Loucy (cell line): ENCODE results near the gene TK1.

Experiments used
- H2AFZ ChIP-seq: fragments of 200-600 bp; sonication (generic); 2 replicates; pipeline ENCODE4 v1.6.0; 2016; ENCODE audit warnings: antibody characterized with exemption, mild to moderate bottlenecking, low read length, moderate library complexity
- H3F3A ChIP-seq: fragments of 200-600 bp; 2 replicates; pipeline ENCODE4 v1.6.0; 2016; ENCODE audit warnings: antibody characterized with exemption, low read depth, mild to moderate bottlenecking
- H3K27me3 ChIP-seq: fragments of 200-600 bp; sonication (generic); 2 replicates; pipeline ENCODE4 v1.6.1; 2014; ENCODE audit warnings: low read length, mild to moderate bottlenecking; ENCODE audit not compliant: insufficient read depth, poor library complexity, severe bottlenecking
- H3K36me3 ChIP-seq: fragments of 200-600 bp; sonication (generic); 2 replicates; pipeline ENCODE4 v1.6.1; 2016; ENCODE audit warnings: low read length; ENCODE audit not compliant: insufficient read depth
- H3K4me1 ChIP-seq: fragments of 200-600 bp; sonication (generic); 2 replicates; pipeline ENCODE4 v1.5.1; 2014; ENCODE audit warnings: low read length, mild to moderate bottlenecking; ENCODE audit not compliant: insufficient read depth, poor library complexity, severe bottlenecking
- H3K4me2 ChIP-seq: fragments of 200-600 bp; sonication (generic); 2 replicates; pipeline ENCODE4 v1.6.0; 2014; ENCODE audit warnings: antibody characterized with exemption, low read length, low read depth, mild to moderate bottlenecking; ENCODE audit not compliant: poor library complexity, severe bottlenecking
- H3K4me3 ChIP-seq: fragments of 200-600 bp; sonication (generic); 2 replicates; pipeline ENCODE4 v1.5.1; 2014; ENCODE audit warnings: low read length, mild to moderate bottlenecking, mixed read lengths; ENCODE audit not compliant: poor library complexity, severe bottlenecking
- H3K79me2 ChIP-seq: fragments of 200-600 bp; sonication (generic); 2 replicates; pipeline ENCODE4 v1.6.1; 2014; ENCODE audit warnings: low read length; ENCODE audit not compliant: insufficient read depth
- H3K9ac ChIP-seq: fragments of 200-600 bp; sonication (generic); 2 replicates; pipeline ENCODE4 v1.6.0; 2014; ENCODE audit warnings: mild to moderate bottlenecking, low read depth, low read length, moderate library complexity; ENCODE audit not compliant: poor library complexity, severe bottlenecking
- H3K9me2 ChIP-seq: fragments of 200-600 bp; sonication (generic); replicated peaks from 2 replicates; pipeline ENCODE4 v1.6.1; 2016; ENCODE audit warnings: low read depth, low read length, mixed read lengths
- H3K9me3 ChIP-seq: fragments of 200-600 bp; sonication (generic); 2 replicates; pipeline ENCODE4 v1.6.1; 2014; ENCODE audit warnings: mild to moderate bottlenecking, antibody characterized with exemption, low read length, low read depth; ENCODE audit not compliant: insufficient read depth
- H4K20me1 ChIP-seq: fragments of 200-600 bp; sonication (generic); 2 replicates; pipeline ENCODE4 v1.6.0; 2014; ENCODE audit warnings: antibody characterized with exemption, low read length, mild to moderate bottlenecking; ENCODE audit not compliant: insufficient read depth, poor library complexity, severe bottlenecking
- EZH2phosphoT487 ChIP-seq: fragments of 200-600 bp; IDR thresholded peaks from 2 replicates; pipeline ENCODE4 v1.6.1; 2018; ENCODE audit warnings: antibody characterized with exemption, mild to moderate bottlenecking, moderate library complexity, borderline replicate concordance
- TF ChIP-seq, protein P1 (sequence below): fragments of 200-600 bp; sonication (generic); conservative IDR thresholded peaks from 2 replicates; pipeline ENCODE4 v1.5.1; 2014; ENCODE audit warnings: mild to moderate bottlenecking, antibody characterized with exemption, low read length

TK1 gene

DNA sequence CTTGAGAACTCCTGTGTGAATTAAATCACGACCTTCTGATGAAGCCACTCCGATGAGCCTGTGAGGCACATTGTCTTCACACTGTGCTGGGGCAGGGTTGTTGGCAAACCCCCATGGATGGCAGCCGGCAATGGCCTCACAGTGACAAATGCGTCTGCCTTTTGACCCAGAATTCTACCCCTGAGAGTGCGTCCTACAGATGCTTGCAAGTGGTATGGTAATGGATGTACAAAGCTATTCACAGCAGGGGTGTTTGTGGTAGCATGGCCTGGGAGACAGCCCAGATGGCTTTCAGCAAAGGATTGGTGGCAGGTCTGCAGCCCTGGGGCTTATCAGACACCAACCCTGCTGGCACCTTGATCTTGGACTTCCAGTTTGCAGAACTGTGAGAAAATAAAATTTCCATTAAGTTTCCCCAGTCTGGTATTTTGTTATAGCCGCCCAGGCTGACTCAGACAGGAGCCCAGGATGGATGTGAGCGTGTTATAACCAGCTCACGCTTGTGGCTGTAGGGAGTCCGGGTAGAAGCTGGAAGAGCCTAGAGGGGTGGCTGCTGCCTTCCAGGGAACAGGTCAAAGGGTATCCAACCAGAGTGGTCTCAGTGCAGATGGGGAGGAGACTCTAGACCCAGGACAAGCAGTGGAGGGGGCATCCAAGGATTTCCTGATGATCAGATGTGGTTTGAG lies 10.4 kb upstream of the TK1 start:
- H3K79me2 ChIP-seq, result 0 out of 2 replicates have a peak, but pooled peaks cover 4% of the 10 kb centered on the region
- TF ChIP-seq, protein P1, sequence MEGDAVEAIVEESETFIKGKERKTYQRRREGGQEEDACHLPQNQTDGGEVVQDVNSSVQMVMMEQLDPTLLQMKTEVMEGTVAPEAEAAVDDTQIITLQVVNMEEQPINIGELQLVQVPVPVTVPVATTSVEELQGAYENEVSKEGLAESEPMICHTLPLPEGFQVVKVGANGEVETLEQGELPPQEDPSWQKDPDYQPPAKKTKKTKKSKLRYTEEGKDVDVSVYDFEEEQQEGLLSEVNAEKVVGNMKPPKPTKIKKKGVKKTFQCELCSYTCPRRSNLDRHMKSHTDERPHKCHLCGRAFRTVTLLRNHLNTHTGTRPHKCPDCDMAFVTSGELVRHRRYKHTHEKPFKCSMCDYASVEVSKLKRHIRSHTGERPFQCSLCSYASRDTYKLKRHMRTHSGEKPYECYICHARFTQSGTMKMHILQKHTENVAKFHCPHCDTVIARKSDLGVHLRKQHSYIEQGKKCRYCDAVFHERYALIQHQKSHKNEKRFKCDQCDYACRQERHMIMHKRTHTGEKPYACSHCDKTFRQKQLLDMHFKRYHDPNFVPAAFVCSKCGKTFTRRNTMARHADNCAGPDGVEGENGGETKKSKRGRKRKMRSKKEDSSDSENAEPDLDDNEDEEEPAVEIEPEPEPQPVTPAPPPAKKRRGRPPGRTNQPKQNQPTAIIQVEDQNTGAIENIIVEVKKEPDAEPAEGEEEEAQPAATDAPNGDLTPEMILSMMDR, result no peak
- TF ChIP-seq EZH2phosphoT487, result no peak
- no peaks in the 10 kb centered on the region for H4K20me1 ChIP-seq
- H3K9me3 ChIP-seq, result no peaks in the 10 kb centered on the region
- H3F3A ChIP-seq, result no peaks in the 10 kb centered on the region
- no peak overlapping the region for H3K9ac ChIP-seq
- H3K4me3 ChIP-seq, result no peak overlapping the region
- H2AFZ ChIP-seq, result no peak overlapping the region
- H3K27me3 ChIP-seq, result no peaks in the 10 kb centered on the region
- H3K36me3 ChIP-seq, result peaks cover 7% of the 10 kb centered on the region; the same call in 1 of the 2 replicates
- H3K4me2 ChIP-seq, result no peak overlapping the region
- H3K4me1 ChIP-seq, result peaks cover 4% of the 10 kb centered on the region
- H3K9me2 ChIP-seq, result no peaks in the 10 kb centered on the region

GRCh38 chr17:78196716-78197115 lies 9.9 kb upstream of the TK1 start:
- Histone ChIP-seq H3K4me2 (no peak overlapping the region), H3K9me3 (no peaks in the 10 kb centered on the region), H2AFZ (no peak overlapping the region), H3K9me2 (no peaks in the 10 kb centered on the region), H3K27me3 (no peaks in the 10 kb centered on the region), H4K20me1 (no peaks in the 10 kb centered on the region), H3F3A (no peaks in the 10 kb centered on the region), H3K36me3 (peaks cover 7% of the 10 kb centered on the region; the same call in 1 of the 2 replicates), H3K4me1 (peaks cover 4% of the 10 kb centered on the region), H3K79me2 (0 out of 2 replicates have a peak, but pooled peaks cover 4% of the 10 kb centered on the region), H3K4me3 (no peak overlapping the region), H3K9ac (no peak overlapping the region)
- TF ChIP-seq EZH2phosphoT487, result no peak
- TF ChIP-seq, protein P1, result no peak

- peak overlapping the region; percentile 75 for H3K4me2 ChIP-seq
- TF ChIP-seq, protein P1, result no peak
- TF ChIP-seq EZH2phosphoT487, result no peak
- H3K36me3 ChIP-seq, result no peaks in the 10 kb centered on the region
- no peaks in the 10 kb centered on the region for H3K27me3 ChIP-seq
- H3K9me3 ChIP-seq, result no peaks in the 10 kb centered on the region
- H3F3A ChIP-seq, result no peaks in the 10 kb centered on the region
- H2AFZ ChIP-seq, result no peak overlapping the region
- peak overlapping the region; percentile 77 for H3K4me3 ChIP-seq
- H4K20me1 ChIP-seq, result peaks cover 7% of the 10 kb centered on the region
- peak overlapping the region; percentile 78 for H3K9ac ChIP-seq
- H3K4me1 ChIP-seq, result peaks cover 33% of the 10 kb centered on the region
- no peaks in the 10 kb centered on the region for H3K9me2 ChIP-seq
- peaks cover 66% of the 10 kb centered on the region for H3K79me2 ChIP-seq
These were observed 716 bp downstream of the TK1 start for GRCh38 chr17:78185981-78186691.
